ENCODE measurements around the gene FGFRL1. TPM values are rescaled to one million over a fixed set of nuclear protein-coding genes. Genes with fewer than 3 reads are reported as not detected.
"Not testable (repeated sequence)": the region's sequence is repeated elsewhere in the genome, so short reads cannot be mapped to it uniquely, and the experiment has no call there.

The FGFRL1 gene
- total RNA-seq, 1 donor from 2014 or later: 58.8 TPM

- Mint-ChIP-seq H3K36me3 (ENCODE audit: low read depth) (no peaks in the 10 kb centered on the region), H3K9me3 (no peaks in the 10 kb centered on the region), H3K4me3 (peak overlapping the region; percentile 6), H3K27ac (ENCODE audit: unreplicated experiment) (no peak overlapping the region), H3K27me3 (ENCODE audit: low read depth) (no peaks in the 10 kb centered on the region), H3K4me1 (no peaks in the 10 kb centered on the region)
- TF ChIP-seq CTCF (conservative IDR thresholded peaks at IDR 0.05): no peak
- no peak for DNase-seq (ENCODE audit: low read depth, low spot score)
Measured at GRCh38 chr4:972651-973424, 38.6 kb upstream of the FGFRL1 start.

GRCh38 chr4:973431-974397 is 37.7 kb upstream of the FGFRL1 start, which contains the start of gene DGKQ:
DGKQ (minus strand) TSS chr4:973569; CDS start chr4:973482, 87 bp downstream.
- Mint-ChIP-seq H3K27me3 (ENCODE audit: low read depth) (no peaks in the 10 kb centered on the region), H3K9me3 (no peaks in the 10 kb centered on the region), H3K4me3 (peak within 1 kb of the TSS; percentile 6), H3K27ac (ENCODE audit: unreplicated experiment) (no peak within 1 kb of the TSS), H3K4me1 (no peaks in the 10 kb centered on the region), H3K36me3 (ENCODE audit: low read depth) (no peaks in the 10 kb centered on the region)
- peak; percentile 76 for DNase-seq (ENCODE audit: low read depth, low spot score)
- TF ChIP-seq CTCF (conservative IDR thresholded peaks at IDR 0.05): no peak

- no peaks in the 10 kb centered on the region for H3K27me3 Mint-ChIP-seq (ENCODE audit: low read depth)
- H3K27ac Mint-ChIP-seq (ENCODE audit: unreplicated experiment): peak overlapping the region; percentile 43
- no peak for TF ChIP-seq CTCF (conservative IDR thresholded peaks at IDR 0.05)
- no peaks in the 10 kb centered on the region for H3K4me1 Mint-ChIP-seq
- no peaks in the 10 kb centered on the region for H3K36me3 Mint-ChIP-seq (ENCODE audit: low read depth)
- DNase-seq (ENCODE audit: low read depth, low spot score): no peak
- H3K4me3 Mint-ChIP-seq: peak overlapping the region; percentile 47
- H3K9me3 Mint-ChIP-seq: no peaks in the 10 kb centered on the region
Measured at GRCh38 chr4:974668-975067, 36.8 kb upstream of the FGFRL1 start.

- not testable (repeated sequence) for H3K4me3 Mint-ChIP-seq; H3K9me3 Mint-ChIP-seq; H3K27ac Mint-ChIP-seq (ENCODE audit: unreplicated experiment); H3K4me1 Mint-ChIP-seq; DNase-seq (ENCODE audit: low read depth, low spot score); H3K27me3 Mint-ChIP-seq (ENCODE audit: low read depth); H3K36me3 Mint-ChIP-seq (ENCODE audit: low read depth)
Measured at GRCh38 chr4:976016-976415, 35.4 kb upstream of the FGFRL1 start.

- Mint-ChIP-seq H3K4me1 (no peaks in the 10 kb centered on the region), H3K27me3 (ENCODE audit: low read depth) (no peaks in the 10 kb centered on the region), H3K4me3 (no peak overlapping the region), H3K9me3 (no peaks in the 10 kb centered on the region), H3K27ac (ENCODE audit: unreplicated experiment) (no peak overlapping the region), H3K36me3 (ENCODE audit: low read depth) (no peaks in the 10 kb centered on the region)
- no peak for TF ChIP-seq CTCF (conservative IDR thresholded peaks at IDR 0.05)
- DNase-seq (ENCODE audit: low read depth, low spot score): no peak
Measured at GRCh38 chr4:978957-979701, 32.3 kb upstream of the FGFRL1 start.

Measured in neural crest cell (in vitro differentiated cells).